Endothelial cell of umbilical vein (primary cell): ENCODE measurements around the gene MYBPC1. TPM values are rescaled to one million over a fixed set of nuclear protein-coding genes. Genes with fewer than 3 reads are reported as not detected.

ENCODE experiments used
- BruUV-seq: library from RNA; stranded (reverse); fragments of 400-500 nt; replicated peaks from 2 replicates; lab custom pipeline; 2021; lab: Mats Ljungman, UMichigan
- CTCF ChIA-PET: fragments of 300-600, 350-600 bp; sonication (Branson Sonifier 250); formaldehyde crosslinking; loops from one replicate; lab custom pipeline; 2021; ENCODE audit warnings: antibody characterized with exemption, inconsistent platforms; lab: Charles Lee
- POLR2A ChIA-PET: fragments of 300-600, 350-600 bp; sonication (Branson Sonifier 250); formaldehyde crosslinking; loops from one replicate; lab custom pipeline; 2021; ENCODE audit warnings: antibody characterized with exemption, inconsistent platforms; lab: Charles Lee
- DNase-seq: peaks from one replicate; pipeline ENCODE4 v3.0.0-alpha.2; 2011; ENCODE audit warnings: low read depth, low spot score
- FAIRE-seq: peaks from 2 replicates; lab custom pipeline; 2011; peaks lifted over from hg19 to GRCh38; lab: Jason Lieb, UNC
- H2AFZ ChIP-seq: 2 replicates; pipeline ENCODE4 v1.6.0; 2012; ENCODE audit warnings: low read depth, low read length, control low read depth, inconsistent platforms
- H3K27ac ChIP-seq: 2 replicates; pipeline ENCODE4 v1.5.1; 2011; ENCODE audit warnings: low read depth, mild to moderate bottlenecking, control low read depth, low read length, moderate library complexity; ENCODE audit not compliant: insufficient read depth
- H3K27me3 ChIP-seq, 2 experiments: 2 replicates each; pipeline versions ENCODE4 v1.6.0 to v1.6.1; 2011; ENCODE audit warnings: low read length in 2 of 2, mixed read lengths in 1 of 2; ENCODE audit not compliant: control insufficient read depth in 2 of 2, insufficient read depth in 2 of 2
- H3K36me3 ChIP-seq, 2 experiments: 2 replicates in 1 of 2; 3 replicates in 1 of 2; pipeline ENCODE4 v1.5.1; 2011; ENCODE audit warnings: low read length in 2 of 2, mild to moderate bottlenecking in 1 of 2, moderate library complexity in 1 of 2; ENCODE audit not compliant: control insufficient read depth in 2 of 2, insufficient read depth in 2 of 2; ENCODE audit errors: extremely low read depth in 1 of 2
- H3K4me1 ChIP-seq: 3 replicates; pipeline ENCODE4 v1.5.1; 2011; ENCODE audit warnings: mild to moderate bottlenecking, low read length; ENCODE audit not compliant: control insufficient read depth, insufficient read depth; ENCODE audit errors: extremely low read depth
- H3K4me2 ChIP-seq: 2 replicates; pipeline ENCODE4 v1.6.1; 2011; ENCODE audit warnings: low read length, control low read depth, mixed read lengths; ENCODE audit not compliant: insufficient read depth
- H3K4me3 ChIP-seq, 3 experiments: fragments of 200-600 bp in 1 of 3; sonication (generic), shearing (Covaris generic) in 1 of 3; replicated peaks in 1 of 3; 2 replicates each; pipeline ENCODE4 v1.5.1; 2011 to 2016; ENCODE audit warnings: control low read depth in 3 of 3, low read length in 3 of 3, mild to moderate bottlenecking in 2 of 3, inconsistent platforms in 1 of 3, low read depth in 1 of 3, moderate library complexity in 1 of 3; ENCODE audit not compliant: insufficient read depth in 1 of 3
- H3K79me2 ChIP-seq: 2 replicates; pipeline ENCODE4 v1.6.0; 2012; ENCODE audit warnings: low read length, inconsistent platforms; ENCODE audit not compliant: control insufficient read depth, insufficient read depth
- H3K9ac ChIP-seq: replicated peaks from 2 replicates; pipeline ENCODE3; 2011; ENCODE audit warnings: low read length, control low read depth; ENCODE audit not compliant: insufficient read depth; ENCODE audit errors: extremely low read depth
- H3K9me1 ChIP-seq: replicated peaks from 3 replicates; pipeline ENCODE4 v1.6.0; 2011; ENCODE audit warnings: mild to moderate bottlenecking, low read length; ENCODE audit not compliant: control insufficient read depth, insufficient read depth; ENCODE audit errors: extremely low read depth
- H3K9me3 ChIP-seq: replicated peaks from 2 replicates; pipeline ENCODE4 v1.5.1; 2012; ENCODE audit warnings: low read length, inconsistent platforms; ENCODE audit not compliant: control insufficient read depth, insufficient read depth
- H4K20me1 ChIP-seq: replicated peaks from 2 replicates; pipeline ENCODE3; 2011; ENCODE audit warnings: mild to moderate bottlenecking, low read length; ENCODE audit not compliant: control insufficient read depth, insufficient read depth; ENCODE audit errors: extremely low read depth
- CTCF ChIP-seq, 2 donors: IDR thresholded peaks; 1 replicate in 1 of 2; 2 replicates in 1 of 2; pipeline ENCODE4 v1.5.1; 2011; ENCODE audit warnings: low read length in 2 of 2, mild to moderate bottlenecking in 2 of 2, moderate library complexity in 2 of 2, control low read depth in 1 of 2, inconsistent platforms in 1 of 2, low read depth in 1 of 2; ENCODE audit not compliant: insufficient read depth in 1 of 2; ENCODE audit errors: extremely low read depth in 1 of 2
- EZH2 ChIP-seq: IDR thresholded peaks from 2 replicates; pipeline ENCODE4 v1.6.1; 2012; ENCODE audit warnings: borderline replicate concordance, low read depth, mild to moderate bottlenecking, moderate library complexity, low read length, inconsistent platforms; ENCODE audit not compliant: severe bottlenecking
- FOS ChIP-seq: IDR thresholded peaks from 2 replicates; pipeline ENCODE4 v1.6.1; 2011; ENCODE audit warnings: mild to moderate bottlenecking, low read length, moderate library complexity, borderline replicate concordance; ENCODE audit not compliant: insufficient read depth
- GATA2 ChIP-seq: IDR thresholded peaks from 2 replicates; pipeline ENCODE4 v1.7.0; 2011; ENCODE audit warnings: low read depth, mild to moderate bottlenecking, moderate library complexity, mixed read lengths, low read length; ENCODE audit not compliant: insufficient read length, insufficient read depth
- JUN ChIP-seq: IDR thresholded peaks from 2 replicates; pipeline ENCODE4 v1.6.1; 2011; ENCODE audit warnings: borderline replicate concordance, low read depth; ENCODE audit not compliant: insufficient read length, insufficient read depth
- MAX ChIP-seq: IDR thresholded peaks from 2 replicates; pipeline ENCODE4 v1.6.1; 2011; ENCODE audit not compliant: insufficient read depth, insufficient read length
- MYC ChIP-seq: IDR thresholded peaks from one replicate; pipeline ENCODE4 v1.6.1; 2011; ENCODE audit warnings: mild to moderate bottlenecking, low read depth, low read length
- POLR2A ChIP-seq: IDR thresholded peaks from 2 replicates; pipeline ENCODE4 v1.6.1; 2012; ENCODE audit warnings: low read depth, mild to moderate bottlenecking, control low read depth, low read length
- POLR2AphosphoS5 ChIP-seq: IDR thresholded peaks from 2 replicates; pipeline ENCODE4 v1.6.1; 2012; ENCODE audit warnings: low read depth, mild to moderate bottlenecking, control low read depth, low read length, moderate library complexity; ENCODE audit not compliant: insufficient read depth
- dilution Hi-C: fragments of 300-500 bp; cut with MboI; formaldehyde crosslinking; loops from one replicate; pipeline ENCODE4 v1.15.0; 2019; ENCODE audit warnings: low sequenced_read_pairs; ENCODE audit not compliant: extremely low pct_ligation_motif_present
- intact Hi-C: fragments of 100-400 bp; cut with micrococcal nuclease; formaldehyde crosslinking; loops from one replicate; pipeline ENCODE4 v1.10.0; 2022
- polyA plus RNA-seq, 4 experiments: library from polyadenylated mRNA; depleted of rRNA in 3 of 4; stranded (reverse) in 3 of 4; unstranded in 1 of 4; fragments of >200 nt; gene quantifications; 2 replicates each; pipeline versions ENCODE4 v1.2.1 to v1.2.3, GENCODE V29; 2011 to 2012; ENCODE audit warnings: missing spikeins in 1 of 4
- total RNA-seq: library from RNA; stranded (reverse); gene quantifications from 2 replicates; pipeline ENCODE4 v1.2.3, GENCODE V29; 2021

The MYBPC1 gene
- total and polyA plus RNA-seq, 2 donors (not counting 3 experiments of a cell fraction or from before 2014, with no cell fraction given): not detected

- FAIRE-seq: no peak
- no peaks in the 10 kb centered on the region for H4K20me1 ChIP-seq
- no peak overlapping the region for H2AFZ ChIP-seq
- no peak overlapping the region for H3K9ac ChIP-seq
- DNase-seq: no peak
- H3K4me3 ChIP-seq: no peak overlapping the region
- dilution Hi-C loops: no loop called here
- ChIA-PET POLR2A (no interaction called here), CTCF (interaction anchor here (1.8 kb wide), 1 partner anchor 44 kb away, joined by 8 read pairs; no protein-coding TSS in a partner anchor)
- H3K27me3 ChIP-seq: no peaks in the 10 kb centered on the region
- H3K4me1 ChIP-seq: no peaks in the 10 kb centered on the region
- peaks cover 8% of the 10 kb centered on the region for H3K79me2 ChIP-seq
- H3K27ac ChIP-seq: no peak overlapping the region
- H3K9me1 ChIP-seq: no peaks in the 10 kb centered on the region
- H3K36me3 ChIP-seq: no peaks in the 10 kb centered on the region
- intact Hi-C loops: no loop called here
- no peak overlapping the region for H3K4me2 ChIP-seq
- no TSS peak for BruUV-seq
- no peak for TF ChIP-seq JUN
- no peak for TF ChIP-seq GATA2
- TF ChIP-seq POLR2AphosphoS5: no peak
- no peak for TF ChIP-seq MAX
- no peak for TF ChIP-seq EZH2
- TF ChIP-seq POLR2A: no peak
- TF ChIP-seq MYC: no peak
- no peak for TF ChIP-seq CTCF (IDR thresholded peaks at IDR 0.05; ENCODE audit: extremely low read depth in 1 of 2, insufficient read depth in 1 of 2, low read depth in 1 of 2, low read length in 2 of 2)
- no peak for TF ChIP-seq FOS
- H3K9me3 ChIP-seq: no peaks in the 10 kb centered on the region
Measured at GRCh38 chr12:101714877-101715444, 120.2 kb downstream of the MYBPC1 start.
